Caco-2 (cell line): ENCODE data around the gene UGT1A1. TPM values are rescaled to one million over a fixed set of nuclear protein-coding genes. Genes with fewer than 3 reads are reported as not detected.

Experiments
- BruUV-seq: library from RNA; stranded (reverse); fragments of 400-500 nt; replicated peaks from 2 replicates; lab custom pipeline; 2021; lab: Mats Ljungman, UMichigan
- CTCF ChIA-PET: fragments of 300-600 bp; sonication (Branson Sonifier 250); formaldehyde crosslinking; loops from one replicate; lab custom pipeline; 2022; ENCODE audit warnings: antibody characterized with exemption; lab: Charles Lee
- POLR2A ChIA-PET: fragments of 300-600 bp; sonication (Branson Sonifier 250); formaldehyde crosslinking; loops from one replicate; lab custom pipeline; 2022; ENCODE audit warnings: antibody characterized with exemption; lab: Charles Lee
- DNase-seq, 2 experiments: peaks; one replicate each; pipeline versions ENCODE4 v3.0.0 to v3.0.0-alpha.2; 2020 to 2022
- H3K27me3 ChIP-seq: replicated peaks from 2 replicates; pipeline ENCODE4 v1.6.0; 2011; ENCODE audit warnings: low read length; ENCODE audit not compliant: control insufficient read depth, insufficient read depth
- H3K36me3 ChIP-seq: 2 replicates; pipeline ENCODE4 v1.5.1; 2011; ENCODE audit warnings: low read length; ENCODE audit not compliant: control insufficient read depth, insufficient read depth
- H3K4me1 ChIP-seq: fragments of 250-450 bp; sonication (Bioruptor Pico); 2 replicates; pipeline ENCODE4 v1.5.1; 2020; ENCODE audit warnings: mild to moderate bottlenecking
- H3K4me3 ChIP-seq: 2 replicates; pipeline ENCODE4 v1.5.1; 2011; ENCODE audit warnings: low read depth, mild to moderate bottlenecking, control low read depth, low read length
- H3K9me3 ChIP-seq: fragments of 250-450 bp; sonication (Bioruptor Pico); 2 replicates; pipeline ENCODE4 v1.5.1; 2020; ENCODE audit warnings: mild to moderate bottlenecking, moderate library complexity
- H3K27ac Mint-ChIP-seq: one replicate; pipeline ENCODE4 v1.8.0; 2022; ENCODE audit warnings: mixed read lengths; ENCODE audit not compliant: unreplicated experiment
- H3K27me3 Mint-ChIP-seq: one replicate; pipeline ENCODE4 v1.8.0; 2022; ENCODE audit warnings: mixed read lengths; ENCODE audit not compliant: insufficient read depth, unreplicated experiment
- H3K36me3 Mint-ChIP-seq: one replicate; pipeline ENCODE4 v1.8.0; 2022; ENCODE audit warnings: mild to moderate bottlenecking, mixed read lengths; ENCODE audit not compliant: insufficient read depth, unreplicated experiment
- H3K4me1 Mint-ChIP-seq: one replicate; pipeline ENCODE4 v1.8.0; 2022; ENCODE audit warnings: low read depth, mixed read lengths; ENCODE audit not compliant: unreplicated experiment
- H3K4me3 Mint-ChIP-seq: one replicate; pipeline ENCODE4 v1.8.0; 2022; ENCODE audit warnings: mild to moderate bottlenecking, moderate library complexity, mixed read lengths; ENCODE audit not compliant: unreplicated experiment
- H3K9me3 Mint-ChIP-seq: one replicate; pipeline ENCODE4 v1.8.0; 2022; ENCODE audit warnings: mixed read lengths; ENCODE audit not compliant: unreplicated experiment
- CTCF ChIP-seq, 2 experiments: fragments of 200-600 bp in 1 of 2; IDR thresholded peaks; 1 replicate in 1 of 2; 2 replicates in 1 of 2; pipeline versions ENCODE4 v1.5.1 to v1.8.0; 2011 to 2022; ENCODE audit warnings: antibody characterized with exemption in 1 of 2, control low read depth in 1 of 2, inconsistent platforms in 1 of 2, low read depth in 1 of 2, low read length in 1 of 2, mild to moderate bottlenecking in 1 of 2, moderate library complexity in 1 of 2; ENCODE audit not compliant: insufficient read depth in 1 of 2, severe bottlenecking in 1 of 2, unreplicated experiment in 1 of 2
- intact Hi-C: fragments of 100-400 bp; cut with micrococcal nuclease; formaldehyde crosslinking; loops from one replicate; pipeline ENCODE4 v1.10.0; 2022; ENCODE audit not compliant: unreplicated experiment
- total RNA-seq: library from RNA; stranded (reverse); gene quantifications from 2 replicates; pipeline ENCODE4 v1.2.3, GENCODE V29; 2022

Gene UGT1A1
- total RNA-seq, 1 experiment from 2014 or later, result 3.0 TPM

DNA sequence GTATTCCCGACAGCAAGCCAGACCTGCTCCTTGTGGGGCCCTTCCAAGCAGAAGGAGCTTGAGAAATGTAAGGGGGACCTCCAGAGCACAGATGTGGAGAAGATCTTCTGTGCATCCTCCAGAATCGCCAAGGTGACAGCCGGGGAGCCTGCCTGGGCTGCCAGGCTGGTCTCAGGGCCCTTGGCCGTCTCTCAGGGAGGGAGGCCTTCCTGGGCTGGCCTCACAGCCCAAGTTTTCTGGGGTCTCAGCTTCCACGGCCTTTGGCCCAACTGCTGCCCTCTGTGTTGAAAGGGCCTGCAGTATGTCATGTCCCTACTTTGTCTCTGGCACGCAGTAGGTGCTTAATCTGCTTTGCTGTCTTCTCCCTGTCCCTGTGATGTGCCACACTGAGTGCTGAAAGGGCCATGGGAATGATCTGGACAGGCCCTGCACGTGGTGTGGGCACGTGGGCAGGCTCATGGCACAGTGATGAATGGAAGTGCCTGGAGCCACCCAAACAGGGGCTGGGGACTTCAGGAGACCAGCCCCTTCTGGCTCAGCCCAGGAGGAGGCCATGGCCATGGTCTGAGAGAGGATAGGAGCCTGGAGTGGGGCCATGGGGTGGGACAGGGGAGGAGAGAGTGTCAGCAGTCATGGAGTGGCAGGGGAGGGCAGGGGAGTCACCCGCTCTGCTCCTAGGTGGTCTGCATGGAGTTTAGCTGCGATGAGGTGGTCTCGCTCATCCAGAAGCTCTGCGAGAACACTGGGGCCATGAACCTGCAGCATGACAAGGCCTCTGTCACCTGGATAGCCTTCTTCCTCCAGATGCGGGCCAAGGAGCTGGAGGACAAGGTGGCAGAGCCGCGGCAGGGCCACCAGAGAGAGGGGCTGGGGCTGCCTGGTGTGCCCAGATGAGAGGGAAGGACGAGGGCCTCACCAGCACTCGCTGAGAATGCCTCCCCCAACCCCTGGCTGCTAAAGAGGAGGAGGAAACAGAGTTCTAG, 58.9 kb downstream of the UGT1A1 start:
- no peaks in the 10 kb centered on the region for H3K36me3 ChIP-seq
- Mint-ChIP-seq H3K9me3 (no peaks in the 10 kb centered on the region), H3K4me3 (no peak overlapping the region), H3K4me1 (no peaks in the 10 kb centered on the region), H3K27ac (no peak overlapping the region), H3K36me3 (no peaks in the 10 kb centered on the region), H3K27me3 (no peaks in the 10 kb centered on the region)
- POLR2A ChIA-PET, result no interaction called here
- no peak overlapping the region for H3K4me3 ChIP-seq
- CTCF ChIA-PET, result no interaction called here
- H3K9me3 ChIP-seq, result no peaks in the 10 kb centered on the region
- intact Hi-C loops, result no loop called here
- DNase-seq, result no peak
- no peaks in the 10 kb centered on the region for H3K4me1 ChIP-seq
- BruUV-seq, result no TSS peak
- no peaks in the 10 kb centered on the region for H3K27me3 ChIP-seq
- TF ChIP-seq CTCF (IDR thresholded peaks at IDR 0.05; ENCODE audit: insufficient read depth in 1 of 2, low read depth in 1 of 2, low read length in 1 of 2, severe bottlenecking in 1 of 2, unreplicated experiment in 1 of 2), result no peak

DNA sequence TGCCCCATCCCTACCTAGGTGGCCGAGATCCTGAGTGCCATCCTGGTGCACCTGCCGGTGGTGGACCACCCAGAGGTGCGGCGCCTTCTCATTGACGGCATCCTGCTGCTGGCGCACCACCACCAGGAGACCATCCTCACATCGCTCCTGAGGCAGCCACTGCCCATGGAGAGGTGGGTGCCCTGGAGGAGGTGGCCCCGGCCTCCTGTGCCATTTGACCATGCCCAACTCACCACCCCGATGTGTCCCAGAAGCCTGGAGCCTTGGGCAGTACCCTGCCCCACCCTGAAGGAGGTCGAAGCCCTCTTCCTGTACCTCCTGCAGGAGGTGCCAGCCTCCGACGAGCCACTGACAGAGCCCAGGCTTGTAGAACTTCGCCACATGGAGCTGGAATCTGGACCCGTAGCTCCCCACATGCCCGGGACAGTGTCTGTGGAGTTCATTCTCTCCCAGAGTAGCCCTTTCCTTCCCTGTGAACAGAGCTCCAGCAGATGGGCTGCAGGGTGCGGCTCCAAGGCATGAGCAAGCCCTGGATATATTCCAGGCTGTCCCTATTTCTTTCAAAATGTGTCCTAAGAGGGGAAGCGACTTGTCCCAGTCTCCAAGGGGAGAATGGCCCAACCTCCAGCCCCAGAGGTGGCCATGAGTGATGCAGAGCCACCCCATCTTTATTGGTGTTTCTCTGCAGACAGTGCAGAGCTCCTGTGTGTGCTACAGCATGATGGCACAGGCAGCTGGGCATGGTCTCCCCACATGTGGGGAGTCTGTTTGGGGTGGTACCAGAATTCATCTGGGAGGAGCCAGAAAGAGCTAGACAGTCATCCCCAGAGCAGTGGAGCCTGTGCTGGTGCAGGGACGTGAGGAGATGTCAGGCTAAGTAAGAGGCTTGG, 60.1 kb downstream of the UGT1A1 start:
- no TSS peak for BruUV-seq
- no peaks in the 10 kb centered on the region for H3K9me3 Mint-ChIP-seq
- H3K4me3 Mint-ChIP-seq, result no peak overlapping the region
- intact Hi-C loops, result no loop called here
- no peak overlapping the region for H3K27ac Mint-ChIP-seq
- Histone ChIP-seq H3K9me3 (no peaks in the 10 kb centered on the region), H3K4me3 (no peak overlapping the region), H3K27me3 (no peaks in the 10 kb centered on the region), H3K36me3 (no peaks in the 10 kb centered on the region), H3K4me1 (no peaks in the 10 kb centered on the region)
- no peaks in the 10 kb centered on the region for H3K4me1 Mint-ChIP-seq
- no peak for TF ChIP-seq CTCF (IDR thresholded peaks at IDR 0.05; ENCODE audit: insufficient read depth in 1 of 2, low read depth in 1 of 2, low read length in 1 of 2, severe bottlenecking in 1 of 2, unreplicated experiment in 1 of 2)
- no peaks in the 10 kb centered on the region for H3K36me3 Mint-ChIP-seq
- no peaks in the 10 kb centered on the region for H3K27me3 Mint-ChIP-seq
- ChIA-PET POLR2A (no interaction called here), CTCF (no interaction called here)
- no peak for DNase-seq

DNA sequence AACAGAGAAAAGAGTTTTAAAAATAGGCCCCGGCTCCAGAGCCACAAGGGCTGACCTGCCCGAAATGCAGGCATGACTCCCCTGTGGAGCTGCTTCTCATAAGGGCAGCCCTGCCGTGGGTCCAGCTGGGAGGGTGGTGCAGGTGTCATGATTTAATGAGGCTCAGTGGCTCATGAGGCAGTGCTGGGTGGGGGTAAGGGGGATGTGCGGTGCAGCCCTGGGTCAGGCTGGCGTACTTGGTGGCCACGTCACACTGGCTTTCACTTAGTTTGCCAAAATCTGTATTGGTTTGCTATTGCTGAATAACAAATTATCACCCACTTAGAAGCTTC, 60.7 kb downstream of the UGT1A1 start:
- no peak overlapping the region for H3K4me3 ChIP-seq
- H3K9me3 ChIP-seq, result no peaks in the 10 kb centered on the region
- no peaks in the 10 kb centered on the region for H3K4me1 Mint-ChIP-seq
- H3K36me3 Mint-ChIP-seq, result no peaks in the 10 kb centered on the region
- no peaks in the 10 kb centered on the region for H3K27me3 Mint-ChIP-seq
- no peak overlapping the region for H3K4me3 Mint-ChIP-seq
- H3K36me3 ChIP-seq, result no peaks in the 10 kb centered on the region
- no peak overlapping the region for H3K27ac Mint-ChIP-seq
- DNase-seq, result no peak
- no TSS peak for BruUV-seq
- no peaks in the 10 kb centered on the region for H3K9me3 Mint-ChIP-seq
- no peak for TF ChIP-seq CTCF (IDR thresholded peaks at IDR 0.05; ENCODE audit: insufficient read depth in 1 of 2, low read depth in 1 of 2, low read length in 1 of 2, severe bottlenecking in 1 of 2, unreplicated experiment in 1 of 2)
- no peaks in the 10 kb centered on the region for H3K27me3 ChIP-seq
- CTCF ChIA-PET, result no interaction called here
- intact Hi-C loops, result no loop called here
- POLR2A ChIA-PET, result no interaction called here
- H3K4me1 ChIP-seq, result no peaks in the 10 kb centered on the region
